Hematopoietic multipotent progenitor cell treated with erythropoietin and hydrocortisone succinate and interleukin-3 and kit ligand, for 8 days (in vitro differentiated cells): Measurements from ENCODE around the gene RNLS.
A peak's percentile ranks its signal among the peaks of the same experiment; 100 is the strongest.

ENCODE experiments used
- DNase-seq: peaks from one replicate; pipeline ENCODE4 v3.0.0-alpha.2; 2015

Gene RNLS

GRCh38 chr10:88582806-88583583 lies at the start of gene RNLS:
Gene RNLS (minus strand): TSS chr10:88583318.
- peak; percentile 70 for DNase-seq

DNA sequence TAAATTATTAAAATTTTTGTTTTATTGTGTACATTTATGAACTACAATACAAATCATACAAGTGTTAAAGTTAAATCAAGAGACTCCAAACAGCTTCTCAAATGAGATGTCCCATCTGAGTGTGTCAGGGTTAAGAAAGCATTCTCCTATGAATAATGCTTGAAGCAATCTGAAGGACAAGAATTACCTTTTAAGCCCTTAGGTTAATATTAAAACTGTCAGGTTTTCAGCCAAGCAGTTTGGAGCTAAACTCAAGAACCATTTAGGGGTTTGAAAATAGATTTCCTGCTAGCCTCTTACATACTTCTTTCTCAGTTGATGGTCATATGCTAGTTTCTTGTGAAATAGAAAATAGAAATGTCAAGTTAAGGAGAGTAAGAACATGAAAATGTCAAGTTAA lies 41.7 kb upstream of the RNLS start:
- no peak for DNase-seq

DNA sequence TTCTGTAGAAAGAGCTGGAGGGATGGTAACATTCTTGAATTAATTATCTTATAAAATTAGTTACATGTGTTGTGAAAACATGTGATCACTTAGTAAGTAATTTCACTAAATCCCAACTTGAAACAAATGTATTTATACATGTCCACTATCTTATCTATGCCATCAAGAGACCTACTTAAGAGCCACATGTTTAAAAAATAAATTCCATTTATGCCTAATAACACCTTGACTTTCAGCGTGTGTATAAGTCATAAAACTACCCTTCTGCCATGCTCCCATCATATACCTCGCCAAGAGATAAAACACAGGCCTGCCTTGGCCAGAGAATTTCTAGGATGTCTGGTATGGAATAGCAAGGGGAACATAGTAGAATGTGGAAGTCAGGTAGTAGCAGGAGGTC lies 40.7 kb upstream of the RNLS start:
- DNase-seq, result no peak

- DNase-seq, result no peak
These were observed 37.3 kb upstream of the RNLS start for GRCh38 chr10:88620441-88620840.

DNA sequence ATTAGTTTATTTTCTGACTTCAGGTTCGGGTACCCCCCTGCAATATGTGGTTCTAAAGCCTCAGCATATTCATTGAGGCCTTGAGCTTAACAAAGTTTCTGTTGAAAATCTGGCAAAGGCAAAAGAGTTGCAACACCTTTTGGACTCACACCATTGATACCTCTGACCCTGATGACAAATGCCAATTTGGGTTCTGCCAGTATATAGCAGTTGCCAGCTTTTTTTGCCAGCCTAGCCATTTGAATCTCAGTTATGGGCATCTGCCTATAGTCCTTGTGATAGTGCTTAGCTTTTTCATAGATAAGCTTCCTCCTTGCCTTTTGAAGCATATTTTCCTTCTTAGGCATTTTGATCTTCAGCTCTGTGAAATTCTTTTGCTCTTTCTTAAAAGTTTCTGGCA lies 35.4 kb upstream of the RNLS start:
- no peak for DNase-seq

GRCh38 chr10:88617772-88618300 lies 34.7 kb upstream of the RNLS start:
- no peak for DNase-seq

GRCh38 chr10:88616250-88616977 lies 33.3 kb upstream of the RNLS start:
- no peak for DNase-seq

- DNase-seq, result no peak
These were observed 25.7 kb upstream of the RNLS start for GRCh38 chr10:88608780-88609179.

DNA sequence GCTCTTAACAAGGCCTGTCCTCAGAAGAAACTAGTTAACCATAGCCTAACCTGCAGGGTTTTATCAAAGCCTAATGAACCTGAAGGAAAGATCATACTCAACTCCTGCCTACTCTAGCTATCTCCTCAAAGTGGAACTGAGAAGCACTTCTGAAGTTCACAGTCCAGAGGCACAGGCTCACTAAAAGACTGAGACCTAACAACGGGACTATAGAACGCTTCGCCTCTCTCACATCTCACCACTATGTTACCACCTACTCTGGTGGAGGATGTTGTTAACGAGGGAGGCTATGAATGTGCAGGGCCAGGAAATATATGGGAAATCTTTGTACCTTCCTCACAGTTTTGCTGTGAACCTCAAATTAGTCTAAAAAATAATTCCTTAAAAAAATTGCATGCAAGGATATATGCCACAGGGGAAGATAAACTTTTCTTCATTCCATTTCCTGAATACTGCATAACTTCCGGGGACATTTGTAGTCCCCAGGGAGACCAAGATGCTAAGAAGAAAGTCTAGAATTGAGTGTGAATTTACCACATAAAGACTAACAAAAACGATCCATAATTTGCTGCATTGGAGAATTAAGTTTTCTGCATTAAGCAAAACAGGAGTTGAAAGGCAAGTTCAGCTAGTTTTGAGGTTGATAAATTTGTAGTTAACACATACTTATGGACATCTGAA lies 25.1 kb upstream of the RNLS start:
- DNase-seq, result no peak

DNA sequence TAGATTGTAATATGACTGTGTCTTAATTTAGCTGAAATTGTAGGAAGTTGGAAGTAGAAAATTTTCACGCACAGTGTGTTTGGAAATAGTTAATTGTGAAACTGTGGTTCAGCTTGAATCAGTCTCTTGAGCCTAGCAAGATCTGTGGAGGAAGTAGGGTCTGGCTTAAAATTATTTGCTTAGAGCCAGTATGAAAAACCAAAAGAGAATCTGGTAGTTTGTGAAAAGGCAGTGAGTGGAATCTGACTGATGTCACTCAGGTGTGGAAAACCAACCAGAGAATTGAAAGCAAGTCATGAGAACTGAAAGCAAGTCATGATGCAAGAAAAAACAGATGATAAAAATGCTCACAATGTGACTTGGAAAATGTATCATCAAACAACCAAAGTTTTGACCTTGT lies 14.9 kb upstream of the RNLS start:
- no peak for DNase-seq

DNA sequence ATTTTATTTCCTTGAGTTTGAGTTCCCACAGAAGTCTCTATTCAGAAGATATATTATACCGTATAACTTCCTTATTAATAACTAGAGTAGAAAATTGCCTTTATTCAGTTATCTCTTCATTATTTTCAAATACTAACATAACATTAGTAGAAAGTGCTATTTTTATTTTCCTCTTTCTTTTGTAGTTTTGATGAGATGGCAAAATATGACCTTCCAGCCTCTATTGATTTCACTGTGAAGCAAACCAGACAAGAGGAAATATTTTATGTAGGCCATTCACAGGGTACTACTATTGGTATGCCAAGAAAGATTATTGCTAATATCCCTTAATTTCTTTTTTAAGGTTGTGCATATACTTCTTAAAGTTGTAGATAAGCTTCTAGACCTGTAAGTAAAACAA lies 11.4 kb upstream of the RNLS start:
- no peak for DNase-seq

- DNase-seq, result no peak
These were observed 9.8 kb upstream of the RNLS start for GRCh38 chr10:88592906-88593305.

GRCh38 chr10:88592381-88592780 lies 9.3 kb upstream of the RNLS start:
- no peak for DNase-seq

- DNase-seq, result no peak
These were observed 3.3 kb upstream of the RNLS start, which contains the start of gene LIPJ for GRCh38 chr10:88586462-88586861. Gene LIPJ (plus strand): TSS chr10:88586762. CDS start chr10:88590688, 3,926 bp downstream.

GRCh38 chr10:88583584-88583957 lies 453 bp upstream of the RNLS start:
- no peak for DNase-seq

DNA sequence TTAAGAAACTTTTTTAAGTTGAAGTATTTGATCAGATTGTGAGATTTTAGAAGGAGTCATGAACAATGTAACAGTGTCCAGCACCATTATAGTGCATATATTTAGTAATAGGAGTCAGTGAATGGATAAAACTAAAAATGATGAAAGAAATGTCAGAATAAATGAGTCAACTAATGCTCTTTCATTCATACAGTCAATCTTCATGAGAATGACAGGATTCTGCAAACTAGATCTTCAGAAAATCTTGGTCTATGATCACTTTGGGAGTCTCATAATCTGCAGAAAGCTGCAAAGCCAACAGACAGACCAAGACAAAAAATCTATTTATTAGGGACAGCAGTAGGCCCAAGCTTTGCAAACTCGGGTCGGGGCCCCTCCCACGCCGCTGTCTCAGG lies 710 bp downstream of the RNLS start:
- DNase-seq, result no peak

- peak; percentile 46 for DNase-seq
These were observed 18.0 kb downstream of the RNLS start for GRCh38 chr10:88565072-88565471.

DNA sequence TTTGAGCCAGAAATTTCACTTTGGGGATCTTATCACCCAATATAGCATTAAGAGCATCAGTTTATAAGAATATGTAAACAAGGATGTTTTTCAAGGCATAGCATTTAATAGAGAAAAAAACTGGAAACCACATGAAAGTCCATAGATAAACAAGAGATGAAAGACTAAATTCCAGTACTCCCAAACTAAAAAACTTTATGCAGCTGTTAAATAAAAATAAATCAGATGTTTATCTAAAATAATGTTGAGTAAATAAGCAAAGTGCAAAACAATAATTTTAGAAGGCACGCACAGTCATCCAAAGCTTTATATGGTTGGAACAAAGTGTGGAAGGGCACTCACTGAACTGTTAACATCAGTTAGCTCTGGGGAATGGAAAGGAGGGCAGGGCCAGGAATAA lies 21.0 kb downstream of the RNLS start:
- no peak for DNase-seq

DNA sequence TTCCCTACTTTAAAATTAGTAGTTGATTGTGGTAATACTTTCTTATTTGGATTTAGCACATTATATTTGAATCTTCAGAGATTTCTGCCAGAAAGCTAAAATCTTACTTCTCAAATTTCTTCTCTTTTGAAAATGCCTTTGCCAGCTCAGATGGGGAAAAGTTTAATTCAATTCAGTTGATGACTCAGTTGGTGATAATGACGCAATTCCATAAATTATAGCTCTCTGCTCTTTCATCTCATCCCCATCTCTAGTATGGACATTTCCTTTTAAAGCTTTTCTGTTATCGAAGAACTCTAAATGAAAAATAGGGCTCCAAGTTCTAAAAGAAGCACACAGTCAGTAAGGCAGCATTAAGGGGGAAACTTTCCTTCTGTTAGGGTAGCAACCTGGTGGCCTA lies 25.5 kb downstream of the RNLS start:
- DNase-seq, result no peak

DNA sequence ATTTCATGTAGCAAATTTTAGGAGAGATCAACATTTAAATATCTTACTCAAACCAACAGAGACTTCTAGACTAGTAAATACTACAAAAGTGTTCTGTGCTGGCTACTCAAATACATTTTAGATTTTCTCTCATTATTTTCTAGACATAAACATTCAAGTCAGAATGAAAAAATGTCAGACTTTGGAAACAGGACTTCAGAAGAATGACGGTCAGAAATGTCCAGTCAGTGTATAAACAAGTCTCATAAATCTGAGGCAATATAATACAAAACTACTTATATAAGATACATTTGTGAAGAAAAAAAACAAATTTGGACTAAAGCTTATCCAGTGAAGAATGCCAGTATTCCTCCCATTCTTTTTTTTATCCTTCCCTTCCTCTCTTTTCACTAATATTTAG lies 25.9 kb downstream of the RNLS start:
- DNase-seq, result no peak

- no peak for DNase-seq
These were observed 27.8 kb downstream of the RNLS start for GRCh38 chr10:88555190-88555908.

GRCh38 chr10:88553116-88553752 lies 29.9 kb downstream of the RNLS start:
- DNase-seq, result peak; percentile 60
